ENCODE data around the gene ATF4.

DNA sequence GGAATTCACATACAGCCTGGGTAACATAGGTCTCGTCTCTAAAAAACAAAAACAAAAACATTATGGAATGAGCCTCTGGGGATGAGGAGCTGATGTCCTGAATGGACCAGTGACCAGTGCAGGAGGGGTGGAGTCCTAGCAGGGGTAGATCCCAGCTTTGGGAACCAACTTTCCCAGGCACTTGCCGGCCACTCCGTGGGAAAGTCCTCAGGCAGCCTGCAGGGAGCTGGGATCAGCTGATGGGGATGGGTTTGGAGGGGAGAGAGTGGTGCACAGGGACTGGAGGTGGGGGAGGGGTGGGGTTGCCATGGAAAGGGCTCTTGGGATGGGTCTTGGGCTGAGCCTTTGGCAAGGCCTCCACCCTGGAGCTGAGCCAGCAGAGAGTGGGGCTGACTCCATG is 44.5 kb upstream of the ATF4 start:
- TF ChIP-seq CTCF (IDR thresholded peaks at IDR 0.05) (no peak), POLR2AphosphoS5 (IDR thresholded peaks at IDR 0.05) (no peak)

Data from breast epithelium (tissue), 3 donors.